Activated CD4-positive, CD25-positive, alpha-beta regulatory T cell treated with anti-CD3 and anti-CD28 coated beads, Interleukin-2, amount 50 U/mL, for 16 hours (primary cell): ENCODE measurements around the gene UXS1.
"Not testable (repeated sequence)": the region's sequence is repeated elsewhere in the genome, so short reads cannot be mapped to it uniquely, and the experiment has no call there.

Source experiments
- DNase-seq: peaks from one replicate; pipeline ENCODE4 v3.0.0-alpha.2; 2020; ENCODE audit warnings: low read depth, low spot score

The UXS1 gene

GRCh38 chr2:106161341-106161740 lies 32.8 kb downstream of the UXS1 start:
- no peak for DNase-seq

GRCh38 chr2:106160786-106161261 lies 33.3 kb downstream of the UXS1 start:
- DNase-seq: no peak

- peak; percentile 25 for DNase-seq
Measured at GRCh38 chr2:106159866-106160785, 34.0 kb downstream of the UXS1 start.

- DNase-seq: peak; percentile 24
Measured at GRCh38 chr2:106158871-106159270, 35.2 kb downstream of the UXS1 start.

- DNase-seq: no peak
Measured at GRCh38 chr2:106158131-106158530, 36.0 kb downstream of the UXS1 start.

- no peak for DNase-seq
Measured at GRCh38 chr2:106157416-106157815, 36.7 kb downstream of the UXS1 start.

GRCh38 chr2:106156305-106157296 lies 37.5 kb downstream of the UXS1 start:
- DNase-seq: no peak

GRCh38 chr2:106153781-106154180 lies 40.3 kb downstream of the UXS1 start:
- DNase-seq: no peak

- DNase-seq: no peak
Measured at GRCh38 chr2:106147665-106148064, 46.4 kb downstream of the UXS1 start.

GRCh38 chr2:106147159-106147558 lies 46.9 kb downstream of the UXS1 start:
- DNase-seq: no peak

- peak; percentile 28 for DNase-seq
Measured at GRCh38 chr2:106144621-106145331, 49.3 kb downstream of the UXS1 start.

- DNase-seq: no peak
Measured at GRCh38 chr2:106143495-106144215, 50.4 kb downstream of the UXS1 start.

GRCh38 chr2:106142683-106143082 lies 51.4 kb downstream of the UXS1 start:
- DNase-seq: no peak

GRCh38 chr2:106140913-106141312 lies 53.2 kb downstream of the UXS1 start:
- no peak for DNase-seq

GRCh38 chr2:106140113-106140512 lies 54.0 kb downstream of the UXS1 start:
- DNase-seq: no peak

GRCh38 chr2:106139238-106139935 lies 54.7 kb downstream of the UXS1 start:
- DNase-seq: no peak

- DNase-seq: no peak
Measured at GRCh38 chr2:106138543-106139237, 55.4 kb downstream of the UXS1 start.

GRCh38 chr2:106137731-106138521 lies 56.2 kb downstream of the UXS1 start:
- DNase-seq: no peak

- not testable (repeated sequence) for DNase-seq
Measured at GRCh38 chr2:106131192-106131591, 62.9 kb downstream of the UXS1 start.
